ENCODE measurements around the gene TFR2. TPM values are rescaled to one million over a fixed set of nuclear protein-coding genes. Genes with fewer than 3 reads are reported as not detected.
A peak's percentile ranks its signal among the peaks of the same experiment; 100 is the strongest.

The TFR2 gene
- total and polyA plus RNA-seq, 2 of the 13 experiments (the other 11 are each of a cell fraction or from before 2014, with no cell fraction given), result 36.9 to 64.2 TPM

- Histone ChIP-seq H3K4me2 (ENCODE audit: low read depth, low read length) (no peak overlapping the region), H2AFZ (ENCODE audit: low read length) (no peak overlapping the region), H3K36me3 (replicated peaks in 1 of 2; ENCODE audit: control insufficient read depth in 1 of 2, insufficient read depth in 2 of 2, low read length in 2 of 2) (peaks cover 49 to 73% of the 10 kb centered on the region in 2 experiments), H4K20me1 (ENCODE audit: insufficient read depth, low read length) (peaks cover 13% of the 10 kb centered on the region; the same call in 1 of the 2 replicates), H3K79me2 (ENCODE audit: insufficient read depth, low read length) (peaks cover 11% of the 10 kb centered on the region), H3K9me3 (ENCODE audit: low read length) (no peaks in the 10 kb centered on the region), H3K9ac (ENCODE audit: insufficient read depth, low read depth, low read length) (no peak overlapping the region), H3K27me3 (ENCODE audit: control insufficient read depth in 1 of 2, insufficient read depth in 2 of 2, low read length in 2 of 2) (no peaks in the 10 kb centered on the region), H3K4me3 (replicated peaks in 1 of 3; ENCODE audit: insufficient read depth in 1 of 3, low read depth in 2 of 3, low read length in 3 of 3) (no peak overlapping the region), H3K4me1 (ENCODE audit: insufficient read depth, low read length) (peaks cover 8% of the 10 kb centered on the region), H3K27ac (ENCODE audit: extremely low read length, insufficient read depth, low read length) (no peak overlapping the region)
- POLR2A ChIA-PET, result no interaction called here
- TF ChIP-seq AGO2 (optimal IDR thresholded peaks at IDR 0.05; ENCODE audit: low read depth, low read length) (peak; percentile 5), ZNF619 (CRISPR knock-in tag; IDR thresholded peaks at IDR 0.05) (no peak)
- intact Hi-C loops (cut with micrococcal nuclease; ENCODE audit: unreplicated experiment) (no loop called here), in situ Hi-C loops (cut with HindIII; ENCODE audit: extremely low pct_ligation_motif_present, low pct_unique_long_range_greater_than_20kb) (no loop called here)
- no peak for FAIRE-seq
- BruUV-seq (replicated peaks), result no TSS peak
- WGBS (ENCODE audit: low lambda C conversion rate), result 99% methylated on average over 12 of the region's 16 CpGs
- CTCF ChIA-PET (ENCODE audit: low intra/inter-chr PET ratio, low total read pairs), result no interaction called here
- no peak for DNase-seq (ENCODE audit: low spot score)
- no peak for ATAC-seq
Observed at GRCh38 chr7:100684534-100685042, 43.2 kb upstream of the TFR2 start.

- Histone ChIP-seq H3K4me1 (ENCODE audit: insufficient read depth, low read length) (peaks cover 14% of the 10 kb centered on the region), H3K9me3 (ENCODE audit: low read length) (no peaks in the 10 kb centered on the region), H3K4me2 (ENCODE audit: low read depth, low read length) (no peak overlapping the region), H3K9ac (ENCODE audit: insufficient read depth, low read depth, low read length) (no peak overlapping the region), H3K27me3 (ENCODE audit: control insufficient read depth in 1 of 2, insufficient read depth in 2 of 2, low read length in 2 of 2) (no peaks in the 10 kb centered on the region), H3K79me2 (ENCODE audit: insufficient read depth, low read length) (peaks cover 4% of the 10 kb centered on the region), H4K20me1 (ENCODE audit: insufficient read depth, low read length) (peaks cover 8% of the 10 kb centered on the region; the same call in 1 of the 2 replicates), H2AFZ (ENCODE audit: low read length) (no peak overlapping the region), H3K27ac (ENCODE audit: extremely low read length, insufficient read depth, low read length) (no peak overlapping the region), H3K36me3 (replicated peaks in 1 of 2; ENCODE audit: control insufficient read depth in 1 of 2, insufficient read depth in 2 of 2, low read length in 2 of 2) (peaks cover 45 to 66% of the 10 kb centered on the region in 2 experiments), H3K4me3 (replicated peaks in 1 of 3; ENCODE audit: insufficient read depth in 1 of 3, low read depth in 2 of 3, low read length in 3 of 3) (no peak overlapping the region)
- no peak for ATAC-seq
- ChIA-PET POLR2A (interaction anchor here (1.4 kb wide), 2 partner anchors 41 to 98 kb away, joined by 3 to 6 read pairs; partner anchors contain the start of genes FBXO24 and LRCH4), CTCF (ENCODE audit: low intra/inter-chr PET ratio, low total read pairs) (no interaction called here)
- 95% methylated on average over 10 of the region's 37 CpGs for WGBS (ENCODE audit: low lambda C conversion rate)
- FAIRE-seq, result no peak
- in situ Hi-C loops (cut with HindIII; ENCODE audit: extremely low pct_ligation_motif_present, low pct_unique_long_range_greater_than_20kb), result no loop called here
- no peak for DNase-seq (ENCODE audit: low spot score)
- intact Hi-C loops (cut with micrococcal nuclease; ENCODE audit: unreplicated experiment), result no loop called here
- TF ChIP-seq ZNF687 (CRISPR knock-in tag; IDR thresholded peaks at IDR 0.05) (no peak), AGO2 (optimal IDR thresholded peaks at IDR 0.05; ENCODE audit: low read depth, low read length) (peak; percentile 68), POLR2A (IDR thresholded peaks at IDR 0.05; ENCODE audit: insufficient read depth in 1 of 2, low read depth in 2 of 2, low read length in 2 of 2) (peak in 1 of 2 experiments; percentile 4; a peak in 1 of 4 replicates)
- BruUV-seq (replicated peaks), result no TSS peak
Observed at GRCh38 chr7:100683659-100684533, 42.5 kb upstream of the TFR2 start.
